Measurements from ENCODE around the gene FAM120B.

FAM120B gene

GRCh38 chr6:170272341-170273065 lies 34.1 kb upstream of the FAM120B start:
- no peak for DNase-seq

GRCh38 chr6:170273191-170273590 lies 33.4 kb upstream of the FAM120B start:
- no peak for DNase-seq

GRCh38 chr6:170273681-170274080 lies 32.9 kb upstream of the FAM120B start:
- no peak for DNase-seq

- no peak for DNase-seq
Observed at GRCh38 chr6:170274713-170275560, 31.6 kb upstream of the FAM120B start.

- no peak for DNase-seq
Observed at GRCh38 chr6:170276369-170277057, 30.0 kb upstream of the FAM120B start.

GRCh38 chr6:170277893-170278742 lies 28.4 kb upstream of the FAM120B start:
- DNase-seq = no peak

GRCh38 chr6:170278743-170279094 lies 27.8 kb upstream of the FAM120B start:
- DNase-seq = no peak

- DNase-seq = no peak
Observed at GRCh38 chr6:170279426-170279825, 27.1 kb upstream of the FAM120B start.

- peak; percentile 51 for DNase-seq
Observed at GRCh38 chr6:170279977-170280688, 26.4 kb upstream of the FAM120B start.

- DNase-seq = no peak
Observed at GRCh38 chr6:170280689-170281045, 25.9 kb upstream of the FAM120B start.

GRCh38 chr6:170281331-170282292 lies 24.9 kb upstream of the FAM120B start:
- DNase-seq = no peak

- DNase-seq = no peak
Observed at GRCh38 chr6:170282512-170283158, 23.9 kb upstream of the FAM120B start.

GRCh38 chr6:170283212-170284081 lies 23.1 kb upstream of the FAM120B start:
- DNase-seq = no peak

GRCh38 chr6:170284126-170284773 lies 22.3 kb upstream of the FAM120B start:
- DNase-seq = no peak

- no peak for DNase-seq
Observed at GRCh38 chr6:170284866-170285469, 21.6 kb upstream of the FAM120B start.

- no peak for DNase-seq
Observed at GRCh38 chr6:170285482-170285881, 21.1 kb upstream of the FAM120B start.

- DNase-seq = no peak
Observed at GRCh38 chr6:170286246-170286933, 20.2 kb upstream of the FAM120B start.

- DNase-seq = no peak
Observed at GRCh38 chr6:170286934-170287265, 19.7 kb upstream of the FAM120B start.

Measured in activated CD4-positive, alpha-beta T cell treated with anti-CD3 and anti-CD28 coated beads, Interleukin-2, amount 50 U/mL, for 16 hours (primary cell).